DND-41 (cell line): Measurements from ENCODE around the gene PPIL6.

Source experiments
- ATAC-seq: fragments of 200-7000 bp; cut with Tn5 transposase; 3 replicates; pipeline ENCODE4 v1.9.1; 2021; ENCODE audit warnings: low read depth; ENCODE audit not compliant: insufficient read depth
- DNase-seq: peaks from one replicate; pipeline ENCODE4 v3.0.0-alpha.2; 2020
- H2AFZ ChIP-seq: 2 replicates; pipeline ENCODE4 v1.6.0; 2012; ENCODE audit warnings: low read depth, low read length
- H3K27ac ChIP-seq: 2 replicates; pipeline ENCODE4 v1.5.1; 2012; ENCODE audit warnings: low read length, inconsistent platforms
- H3K27me3 ChIP-seq: fragments of 200-600 bp; sonication (generic); 2 replicates; pipeline ENCODE4 v1.6.0; 2012; ENCODE audit warnings: low read length, mild to moderate bottlenecking, inconsistent platforms; ENCODE audit not compliant: insufficient read depth, poor library complexity
- H3K36me3 ChIP-seq: 2 replicates; pipeline ENCODE4 v1.5.1; 2012; ENCODE audit warnings: low read length, inconsistent platforms; ENCODE audit not compliant: insufficient read depth
- H3K4me1 ChIP-seq: 2 replicates; pipeline ENCODE4 v1.5.1; 2012; ENCODE audit warnings: mild to moderate bottlenecking, low read length; ENCODE audit not compliant: insufficient read depth
- H3K4me2 ChIP-seq: 2 replicates; pipeline ENCODE4 v1.6.0; 2012; ENCODE audit warnings: mild to moderate bottlenecking, moderate library complexity, low read length, inconsistent platforms; ENCODE audit not compliant: insufficient read depth
- H3K4me3 ChIP-seq, 2 experiments: fragments of 200-600 bp in 1 of 2; shearing (Covaris generic) in 1 of 2; 2 replicates each; pipeline ENCODE4 v1.5.1; 2012 to 2016; ENCODE audit warnings: inconsistent platforms in 2 of 2, low read length in 2 of 2, mild to moderate bottlenecking in 2 of 2, low read depth in 1 of 2, moderate library complexity in 1 of 2
- H3K79me2 ChIP-seq: 2 replicates; pipeline ENCODE4 v1.6.0; 2012; ENCODE audit warnings: low read length, inconsistent platforms; ENCODE audit not compliant: insufficient read depth
- H3K9ac ChIP-seq: 2 replicates; pipeline ENCODE4 v1.6.0; 2012; ENCODE audit warnings: low read depth, mild to moderate bottlenecking, inconsistent platforms, low read length, moderate library complexity
- H3K9me3 ChIP-seq: 2 replicates; pipeline ENCODE4 v1.5.1; 2012; ENCODE audit warnings: low read length, moderate library complexity, mild to moderate bottlenecking, inconsistent platforms; ENCODE audit not compliant: insufficient read depth, severe bottlenecking
- H4K20me1 ChIP-seq: 2 replicates; pipeline ENCODE4 v1.6.0; 2012; ENCODE audit warnings: low read length; ENCODE audit not compliant: insufficient read depth
- CTCF ChIP-seq: IDR thresholded peaks from 2 replicates; pipeline ENCODE4 v1.5.1; 2012; ENCODE audit warnings: borderline replicate concordance, low read length, moderate library complexity, mild to moderate bottlenecking; ENCODE audit not compliant: poor library complexity, severe bottlenecking; ENCODE audit errors: extremely low read depth
- EZH2 ChIP-seq: IDR thresholded peaks from 3 replicates; pipeline ENCODE4 v1.6.1; 2012; ENCODE audit warnings: borderline replicate concordance, low read depth, mild to moderate bottlenecking, moderate library complexity, low read length, inconsistent platforms; ENCODE audit not compliant: severe bottlenecking

The PPIL6 gene

GRCh38 chr6:109342911-109343310 lies 97.5 kb downstream of the PPIL6 start:
- no peak for TF ChIP-seq CTCF
- TF ChIP-seq EZH2 = no peak
- no peak overlapping the region for H3K4me3 ChIP-seq
- no peak for DNase-seq
- no peak overlapping the region for H3K9ac ChIP-seq
- no peak for ATAC-seq
- no peaks in the 10 kb centered on the region for H3K79me2 ChIP-seq
- no peaks in the 10 kb centered on the region for H3K9me3 ChIP-seq
- H4K20me1 ChIP-seq = no peaks in the 10 kb centered on the region
- no peak overlapping the region for H3K27ac ChIP-seq
- H3K27me3 ChIP-seq = no peaks in the 10 kb centered on the region
- no peak overlapping the region for H2AFZ ChIP-seq
- no peak overlapping the region for H3K4me2 ChIP-seq
- no peaks in the 10 kb centered on the region for H3K4me1 ChIP-seq
- H3K36me3 ChIP-seq = no peaks in the 10 kb centered on the region

- no peak overlapping the region for H3K4me3 ChIP-seq
- H3K9me3 ChIP-seq = no peaks in the 10 kb centered on the region
- H3K27ac ChIP-seq = no peak overlapping the region
- no peak for ATAC-seq
- no peak for TF ChIP-seq EZH2
- TF ChIP-seq CTCF = no peak
- no peaks in the 10 kb centered on the region for H3K4me1 ChIP-seq
- no peaks in the 10 kb centered on the region for H3K27me3 ChIP-seq
- no peak overlapping the region for H2AFZ ChIP-seq
- H3K79me2 ChIP-seq = no peaks in the 10 kb centered on the region
- no peaks in the 10 kb centered on the region for H4K20me1 ChIP-seq
- DNase-seq = no peak
- H3K4me2 ChIP-seq = no peak overlapping the region
- no peak overlapping the region for H3K9ac ChIP-seq
- no peaks in the 10 kb centered on the region for H3K36me3 ChIP-seq
These were observed 97.9 kb downstream of the PPIL6 start for GRCh38 chr6:109342506-109342905.

- Histone ChIP-seq H3K27me3 (no peaks in the 10 kb centered on the region), H3K4me3 (no peak overlapping the region), H3K36me3 (no peaks in the 10 kb centered on the region), H3K4me2 (no peak overlapping the region), H3K4me1 (no peaks in the 10 kb centered on the region), H4K20me1 (no peaks in the 10 kb centered on the region), H3K27ac (no peak overlapping the region), H3K9me3 (no peaks in the 10 kb centered on the region), H3K79me2 (no peaks in the 10 kb centered on the region), H2AFZ (no peak overlapping the region), H3K9ac (no peak overlapping the region)
- TF ChIP-seq EZH2 (no peak), CTCF (no peak)
- ATAC-seq = no peak
- DNase-seq = no peak
These were observed 99.6 kb downstream of the PPIL6 start for GRCh38 chr6:109340811-109341210.
